SH-SY5Y (cell line): ENCODE data around the gene WDCP.

ENCODE experiments used
- GATA2 ChIP-seq: IDR thresholded peaks from 2 replicates; pipeline ENCODE4 v1.6.1; 2011; ENCODE audit warnings: mild to moderate bottlenecking, low read depth, low read length
- GATA3 ChIP-seq: IDR thresholded peaks from 2 replicates; pipeline ENCODE4 v1.6.1; 2011; ENCODE audit warnings: low read depth, mild to moderate bottlenecking, low read length, moderate library complexity

WDCP gene

GRCh38 chr2:24075259-24075658 lies 28.1 kb upstream of the WDCP start:
- TF ChIP-seq GATA2 (no peak), GATA3 (no peak)

DNA sequence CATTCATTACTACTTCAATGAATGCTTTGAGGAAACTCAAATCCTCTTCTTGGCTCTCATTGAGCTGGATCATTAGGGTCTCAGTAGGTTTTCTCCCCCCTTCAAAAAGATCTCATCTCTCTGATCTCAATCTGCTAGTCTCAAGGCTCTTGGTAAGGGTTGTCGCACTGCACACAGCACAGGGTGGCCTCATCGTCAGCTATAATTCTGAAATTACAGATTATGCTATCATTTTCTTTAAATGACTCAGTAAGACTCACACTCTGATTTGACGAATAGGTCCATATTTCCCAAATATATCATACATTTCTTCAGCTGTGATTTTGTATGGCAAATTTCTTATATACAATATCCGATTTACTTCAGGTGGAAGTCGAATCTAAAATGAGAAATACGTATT lies 26.6 kb upstream of the WDCP start:
- TF ChIP-seq GATA2, result no peak
- TF ChIP-seq GATA3, result no peak

DNA sequence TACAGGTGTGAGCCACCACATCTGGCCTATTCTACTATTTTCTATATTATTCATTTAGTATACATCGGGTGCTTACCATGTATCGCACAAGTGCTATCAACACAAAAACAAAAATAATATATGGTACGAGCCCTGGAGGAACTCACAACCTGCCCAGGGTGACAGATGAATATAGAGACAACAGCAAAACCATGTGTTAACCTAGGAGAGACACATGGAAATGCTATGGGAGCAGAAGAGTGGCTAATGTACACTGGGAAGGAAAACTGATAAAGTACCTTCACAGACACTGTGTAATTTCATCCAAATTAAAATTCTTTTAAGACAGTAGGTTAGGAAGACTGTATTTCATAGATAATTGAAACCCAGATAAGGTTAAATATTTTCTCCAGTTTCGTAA lies 25.1 kb upstream of the WDCP start:
- no peak for TF ChIP-seq GATA2
- no peak for TF ChIP-seq GATA3

DNA sequence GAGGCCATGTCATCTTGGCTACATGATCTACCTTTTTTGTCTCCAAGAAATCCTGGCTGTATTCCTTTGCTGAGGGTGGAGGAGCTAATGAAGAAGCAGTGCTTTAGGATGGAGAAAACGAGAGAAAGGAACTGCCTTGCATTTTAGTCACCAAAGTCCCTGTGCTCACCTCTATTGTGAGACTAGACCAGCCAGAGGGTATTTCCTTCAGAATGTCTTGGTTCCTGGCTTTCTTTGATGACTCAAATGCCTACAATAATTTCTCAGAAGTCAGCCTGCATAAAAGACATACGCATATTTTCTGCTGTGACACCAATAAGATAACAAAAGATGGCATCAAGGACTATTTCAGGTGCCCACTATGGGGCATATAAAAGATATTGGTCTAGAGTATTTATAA lies 18.1 kb upstream of the WDCP start:
- TF ChIP-seq GATA2 (no peak), GATA3 (no peak)

DNA sequence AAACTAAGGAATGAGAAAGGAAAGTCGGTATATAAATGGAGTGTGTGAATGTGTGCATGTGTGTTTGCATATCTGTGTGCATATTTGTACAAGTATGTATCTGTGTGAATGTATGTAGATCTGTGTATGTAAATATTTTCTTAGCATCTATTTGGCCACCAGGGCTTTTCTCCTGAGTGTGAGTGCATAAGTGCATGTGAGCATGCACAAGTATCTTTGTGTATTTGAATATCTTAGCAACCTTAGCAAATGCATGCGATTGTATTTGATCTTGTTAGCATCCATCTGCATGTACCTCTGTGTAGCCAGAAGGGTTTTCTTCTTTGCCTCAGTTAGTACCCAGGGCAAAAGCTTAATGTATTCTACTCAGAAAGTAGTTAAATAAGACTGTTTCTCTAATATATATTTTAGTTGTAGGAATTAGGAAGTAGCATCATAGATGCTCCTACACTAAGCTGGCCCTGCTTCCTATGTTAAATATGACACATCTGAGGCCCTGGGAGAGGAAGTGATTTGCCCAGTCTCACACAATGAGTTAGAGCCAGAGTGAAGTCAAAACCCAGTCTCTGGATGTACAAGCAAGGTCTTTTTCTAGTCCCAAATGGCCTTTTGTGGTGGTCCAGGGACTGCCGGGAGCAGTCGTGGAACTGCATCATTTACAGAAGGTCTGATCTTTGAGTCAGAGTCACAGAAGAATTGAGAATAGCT lies 11.5 kb upstream of the WDCP start:
- no peak for TF ChIP-seq GATA3
- TF ChIP-seq GATA2, result no peak

DNA sequence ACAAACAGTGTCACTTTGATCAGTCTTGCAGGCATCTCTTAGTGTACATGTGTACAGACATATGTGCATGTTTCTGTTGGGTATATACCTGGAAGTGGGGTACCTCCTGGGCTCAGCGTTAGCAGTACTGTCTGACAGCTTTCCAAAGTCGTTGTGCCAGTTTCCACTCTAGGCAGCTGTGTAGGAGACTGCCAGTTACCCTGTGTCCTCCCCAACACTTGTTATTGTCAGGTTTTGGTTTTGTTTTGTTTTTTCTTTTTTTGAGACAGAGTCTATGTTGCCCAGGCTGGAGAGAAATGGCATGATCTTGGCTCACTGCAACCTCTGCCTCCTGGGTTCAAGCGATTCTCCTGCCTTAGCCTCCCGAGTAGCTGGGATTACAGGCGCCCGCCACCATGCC lies 8.6 kb upstream of the WDCP start:
- no peak for TF ChIP-seq GATA2
- TF ChIP-seq GATA3, result no peak

DNA sequence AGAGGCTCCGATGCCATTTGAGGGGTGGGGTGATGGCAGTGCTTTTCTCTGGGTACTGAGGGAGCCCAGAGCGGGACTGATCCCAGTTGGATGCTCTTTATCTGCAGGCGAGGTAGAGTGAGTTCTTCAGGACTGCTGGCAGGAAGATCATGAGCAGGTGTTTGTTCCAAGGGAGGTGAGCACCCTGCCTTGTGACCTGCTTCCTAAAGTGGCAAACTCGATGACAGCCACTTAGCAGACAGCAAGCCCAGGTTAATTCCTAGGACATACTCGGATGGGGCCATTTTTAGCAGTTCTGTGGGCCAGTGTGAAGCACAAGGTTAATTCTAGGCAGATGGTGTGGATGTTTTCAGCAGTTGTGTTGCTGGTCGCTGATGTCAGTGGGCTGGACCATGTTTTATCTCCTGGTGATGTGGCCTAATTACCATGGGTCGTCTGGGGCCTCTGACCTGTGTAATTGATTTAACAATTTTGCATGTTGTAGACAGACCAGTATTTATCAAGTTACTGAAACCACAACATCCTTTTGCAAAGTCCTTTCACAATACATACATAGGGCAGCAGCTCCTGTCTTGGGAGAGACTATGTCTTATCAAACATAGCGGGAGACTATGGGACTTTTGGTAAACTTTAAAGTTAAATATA lies 7.3 kb upstream of the WDCP start:
- TF ChIP-seq GATA3, result no peak
- TF ChIP-seq GATA2, result no peak

DNA sequence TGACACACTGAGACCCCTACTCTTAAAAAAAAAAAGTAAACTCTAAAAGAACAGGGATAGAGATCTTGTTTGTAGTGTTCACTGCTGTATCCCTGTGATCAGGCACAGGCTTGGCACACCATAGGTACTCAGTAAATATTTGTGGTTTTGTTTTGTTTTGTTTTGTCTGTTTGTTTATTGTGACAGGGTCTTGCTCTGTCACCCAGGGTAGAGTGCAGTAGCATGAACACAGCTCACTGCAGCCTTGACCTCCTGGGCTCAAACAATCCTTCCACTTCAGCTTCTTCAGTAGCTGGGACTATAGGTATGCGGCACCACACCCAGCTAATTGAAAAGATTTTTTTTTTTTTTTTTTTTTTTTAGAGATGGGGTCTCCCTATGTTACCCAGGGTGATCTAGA lies 5.8 kb upstream of the WDCP start:
- TF ChIP-seq GATA3 (no peak), GATA2 (no peak)

- no peak for TF ChIP-seq GATA2
- TF ChIP-seq GATA3, result no peak
Observed at GRCh38 chr2:24051833-24052232, 4.6 kb upstream of the WDCP start.

GRCh38 chr2:24050041-24050979 lies 3.1 kb upstream of the WDCP start:
- TF ChIP-seq GATA3, result no peak
- no peak; the same call in 1 of the 2 replicates for TF ChIP-seq GATA2

DNA sequence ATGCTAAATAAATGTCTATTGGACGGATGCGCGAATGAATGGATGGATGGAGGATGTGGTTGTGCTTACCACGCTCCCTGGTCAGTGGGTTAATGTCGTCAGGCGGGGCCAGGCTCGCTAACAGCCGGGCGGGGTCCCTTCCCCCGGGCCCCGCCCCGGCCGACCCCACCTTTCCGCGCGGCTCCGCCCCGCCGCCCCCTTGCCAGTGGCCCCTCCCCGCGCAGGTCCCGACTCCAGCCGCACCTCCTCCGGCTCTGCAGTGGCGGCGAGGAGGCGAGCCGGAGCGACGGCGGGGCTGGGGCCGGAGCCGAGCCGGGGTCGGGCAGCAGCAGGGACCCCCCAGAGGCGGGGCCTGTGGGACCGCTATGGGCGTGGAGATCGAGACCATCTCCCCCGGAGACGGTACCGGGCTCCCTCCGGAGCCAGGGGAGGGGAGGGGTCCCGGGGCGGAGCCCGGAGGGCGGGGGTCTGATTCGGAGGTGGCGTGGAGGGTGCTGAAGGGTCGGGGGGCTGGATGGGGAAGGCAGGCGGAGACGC lies 2.4 kb upstream of the WDCP start, which contains the start of gene FKBP1B:
Gene FKBP1B, plus strand, starts transcription at position 257 of the 537 bp plus-strand sequence. Its CDS starts 109 bp downstream, at position 366.
- no peak for TF ChIP-seq GATA2
- no peak for TF ChIP-seq GATA3

DNA sequence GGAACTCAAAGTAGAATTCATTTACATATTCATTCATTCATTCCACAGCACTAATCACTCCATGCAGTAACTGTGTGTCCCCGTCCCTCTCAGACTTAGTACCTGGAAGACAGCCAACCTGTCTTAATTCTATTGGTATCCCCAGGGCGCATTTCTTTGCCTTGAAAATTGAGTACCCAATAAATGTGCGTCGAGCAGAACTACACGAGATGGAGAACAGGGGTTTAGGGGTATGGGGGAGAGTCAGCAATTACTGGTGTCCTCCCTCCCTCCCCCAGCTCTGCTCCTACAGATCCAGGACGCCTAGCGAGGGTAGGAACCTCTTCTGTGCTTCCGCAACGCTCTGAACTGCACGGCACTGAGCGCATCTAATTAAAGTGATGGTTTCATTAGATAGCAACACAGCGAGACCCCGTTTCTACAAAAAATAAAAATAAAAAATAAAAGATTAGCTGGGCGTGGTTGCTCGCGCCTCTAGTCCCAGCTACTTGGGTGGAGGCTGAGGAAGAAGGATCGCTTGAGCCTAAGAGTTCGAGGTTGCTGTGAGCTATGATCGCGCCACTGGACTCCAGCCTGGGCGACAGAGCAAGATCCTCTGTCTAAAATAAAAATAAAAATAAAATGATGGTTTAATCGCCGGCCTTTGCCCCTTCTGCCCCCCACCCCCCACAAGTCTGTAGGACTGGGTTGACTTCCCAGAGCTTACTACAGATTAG lies 1.7 kb upstream of the WDCP start:
- TF ChIP-seq GATA2, result peak; percentile 38; the same call in 1 of the 2 replicates
- TF ChIP-seq GATA3, result no peak

DNA sequence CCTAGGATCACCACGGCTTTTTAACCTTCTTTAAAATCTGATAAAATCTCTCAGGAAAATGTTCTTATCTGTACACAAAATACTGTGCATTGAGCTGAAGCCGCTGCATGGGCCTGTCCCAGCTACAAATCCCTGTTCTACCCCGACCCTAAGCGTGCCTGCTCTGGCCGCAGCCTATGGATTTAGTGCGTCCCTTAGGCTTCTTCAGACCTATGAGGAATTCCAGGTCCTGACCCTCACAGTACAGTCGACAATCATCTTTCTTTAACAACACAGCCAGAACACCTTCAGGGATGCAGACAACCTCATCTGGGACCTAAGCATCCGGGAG lies 477 bp upstream of the WDCP start:
- TF ChIP-seq GATA2 (no peak), GATA3 (no peak)

GRCh38 chr2:24046599-24046929 lies 627 bp downstream of the WDCP start:
- TF ChIP-seq GATA3 (no peak), GATA2 (no peak)
